Ishikawa (cell line): ENCODE results near the gene THOP1.

Source experiments
- CEBPB ChIP-seq: IDR thresholded peaks from 2 replicates; pipeline ENCODE4 v1.6.1; 2012
- CREB1 ChIP-seq: IDR thresholded peaks from 2 replicates; pipeline ENCODE4 v1.6.1; 2012; ENCODE audit warnings: low read depth
- EGR1 ChIP-seq: IDR thresholded peaks from 2 replicates; pipeline ENCODE4 v1.6.1; 2012
- EP300 ChIP-seq: IDR thresholded peaks from 2 replicates; pipeline ENCODE4 v1.6.1; 2012; ENCODE audit warnings: borderline replicate concordance
- FOXM1 ChIP-seq: IDR thresholded peaks from 2 replicates; pipeline ENCODE4 v1.6.1; 2012; ENCODE audit warnings: low read depth, borderline replicate concordance
- MAX ChIP-seq: IDR thresholded peaks from 2 replicates; pipeline ENCODE4 v1.6.1; 2012
- NFIC ChIP-seq: IDR thresholded peaks from 2 replicates; pipeline ENCODE4 v1.6.1; 2012
- RAD21 ChIP-seq: IDR thresholded peaks from 2 replicates; pipeline ENCODE4 v1.6.1; 2012; ENCODE audit warnings: low read depth
- REST ChIP-seq: IDR thresholded peaks from 2 replicates; pipeline ENCODE4 v1.6.1; 2012; ENCODE audit warnings: low read depth, mild to moderate bottlenecking
- TAF1 ChIP-seq: IDR thresholded peaks from 2 replicates; pipeline ENCODE4 v1.6.1; 2012; ENCODE audit warnings: low read depth, mild to moderate bottlenecking
- TCF12 ChIP-seq: IDR thresholded peaks from 2 replicates; pipeline ENCODE4 v1.6.1; 2012; ENCODE audit warnings: low read depth
- TEAD4 ChIP-seq: IDR thresholded peaks from 2 replicates; pipeline ENCODE4 v1.6.1; 2012
- YY1 ChIP-seq: IDR thresholded peaks from 2 replicates; pipeline ENCODE4 v1.6.1; 2012; ENCODE audit warnings: low read depth
- ZBTB7A ChIP-seq: IDR thresholded peaks from 2 replicates; pipeline ENCODE4 v1.6.1; 2012; ENCODE audit warnings: low read depth
- TF ChIP-seq, protein P1 (sequence below): IDR thresholded peaks from 2 replicates; pipeline ENCODE4 v1.6.1; 2012

The THOP1 gene

GRCh38 chr19:2841855-2842574, 56.7 kb downstream of the THOP1 start:
- no peak for TF ChIP-seq RAD21
- no peak for TF ChIP-seq CEBPB
- TF ChIP-seq TEAD4 = no peak
- TF ChIP-seq REST = no peak
- TF ChIP-seq TCF12 = no peak
- TF ChIP-seq MAX = no peak
- no peak for TF ChIP-seq EGR1
- no peak for TF ChIP-seq FOXM1
- no peak for TF ChIP-seq NFIC
- TF ChIP-seq, protein P1, sequence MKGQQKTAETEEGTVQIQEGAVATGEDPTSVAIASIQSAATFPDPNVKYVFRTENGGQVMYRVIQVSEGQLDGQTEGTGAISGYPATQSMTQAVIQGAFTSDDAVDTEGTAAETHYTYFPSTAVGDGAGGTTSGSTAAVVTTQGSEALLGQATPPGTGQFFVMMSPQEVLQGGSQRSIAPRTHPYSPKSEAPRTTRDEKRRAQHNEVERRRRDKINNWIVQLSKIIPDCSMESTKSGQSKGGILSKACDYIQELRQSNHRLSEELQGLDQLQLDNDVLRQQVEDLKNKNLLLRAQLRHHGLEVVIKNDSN = no peak
- no peak for TF ChIP-seq EP300
- no peak for TF ChIP-seq CREB1
- TF ChIP-seq ZBTB7A = no peak
- TF ChIP-seq YY1 = no peak
- no peak for TF ChIP-seq TAF1

- TF ChIP-seq ZBTB7A (no peak), MAX (no peak), TEAD4 (no peak), TCF12 (no peak), CEBPB (no peak), CREB1 (no peak), TAF1 (no peak), REST (no peak)
- TF ChIP-seq, protein P1 = no peak
These were observed 59.8 kb downstream of the THOP1 start for GRCh38 chr19:2845107-2845506.

DNA sequence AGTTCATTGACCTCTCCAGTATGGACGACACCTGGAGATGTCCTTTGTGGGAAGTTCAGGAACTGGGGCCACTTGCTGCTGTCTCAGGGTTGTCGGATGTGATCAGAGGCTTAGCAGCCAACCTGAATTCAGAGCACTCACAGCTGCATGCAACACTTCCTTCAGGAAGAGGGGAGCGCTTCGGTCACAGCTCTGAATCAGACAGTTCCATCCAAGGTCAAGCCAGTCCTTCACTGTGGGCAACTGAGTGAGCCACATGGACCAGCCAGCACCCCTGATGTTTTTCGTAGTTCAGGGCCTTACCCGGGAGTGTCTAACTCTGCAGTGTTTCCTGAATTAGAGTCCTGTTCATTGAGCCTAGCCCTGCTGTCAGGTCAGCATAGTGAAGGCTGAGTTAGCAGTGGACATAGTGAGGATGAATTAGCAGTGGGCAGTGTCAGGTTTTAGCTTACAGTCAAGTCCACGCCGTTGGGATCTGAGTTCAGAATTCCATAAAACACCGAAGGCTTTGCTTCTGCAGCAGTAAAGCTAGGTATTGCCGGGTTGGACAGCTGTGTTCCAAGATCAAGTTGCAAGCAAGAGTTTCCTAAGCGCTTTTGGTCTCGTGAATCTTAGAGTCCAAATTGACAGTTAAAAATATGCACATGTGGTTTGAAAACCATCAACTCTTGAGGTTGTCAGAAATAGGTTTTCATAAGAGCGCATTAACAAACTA, 61.0 kb downstream of the THOP1 start:
- TF ChIP-seq, protein P1 = no peak
- TF ChIP-seq TCF12 (no peak), YY1 (no peak), FOXM1 (no peak)

- TF ChIP-seq CEBPB (no peak), FOXM1 (no peak), EP300 (no peak), NFIC (no peak), CREB1 (no peak), YY1 (no peak), EGR1 (no peak), TAF1 (no peak), TCF12 (no peak)
- TF ChIP-seq, protein P1 = no peak
These were observed 62.2 kb downstream of the THOP1 start for GRCh38 chr19:2847507-2847906.

DNA sequence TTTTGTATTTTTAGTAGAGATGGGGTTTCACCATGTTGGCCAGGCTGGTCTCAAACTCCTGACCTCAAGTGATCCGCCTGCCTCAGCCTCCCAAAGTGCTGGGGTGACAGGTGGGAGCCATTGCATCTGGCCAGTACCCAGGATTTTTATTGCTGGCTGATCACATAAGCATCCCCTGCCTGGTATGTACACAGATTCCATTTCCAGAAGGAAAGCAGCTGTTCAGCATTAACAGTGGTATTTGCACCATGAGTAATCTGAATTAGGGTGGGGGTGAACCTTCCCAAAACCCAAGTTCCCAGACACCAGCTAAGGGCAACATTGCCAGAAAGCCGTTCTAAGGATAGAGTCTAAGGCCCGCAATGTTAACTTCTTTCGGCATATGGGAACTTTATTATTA, 63.3 kb downstream of the THOP1 start:
- TF ChIP-seq FOXM1 (no peak), TCF12 (no peak), TEAD4 (no peak), RAD21 (no peak), MAX (no peak), NFIC (no peak), EGR1 (no peak), ZBTB7A (no peak), CREB1 (no peak), YY1 (no peak), REST (no peak), EP300 (no peak)
- TF ChIP-seq, protein P1 = no peak
